Memory B cell (primary cell): ENCODE data around the gene STX3.
A peak's percentile ranks its signal among the peaks of the same experiment; 100 is the strongest.

Experiments
- ATAC-seq: fragments of 150-1000 bp; cut with Tn5 transposase; 2 replicates; pipeline ENCODE4 v1.10.0; 2021; ENCODE audit warnings: low read depth, mild to moderate bottlenecking, moderate library complexity
- DNase-seq, 2 donors: peaks; one replicate each; pipeline ENCODE4 v3.0.0; 2022; ENCODE audit warnings: low spot score in 2 of 2
- H3K27ac Mint-ChIP-seq: one replicate; pipeline ENCODE4 v1.8.0; 2022; ENCODE audit warnings: mild to moderate bottlenecking, moderate library complexity, mixed read lengths
- H3K27me3 Mint-ChIP-seq: one replicate; pipeline ENCODE4 v1.8.0; 2022; ENCODE audit warnings: mixed read lengths
- H3K36me3 Mint-ChIP-seq: one replicate; pipeline ENCODE4 v1.8.0; 2022; ENCODE audit warnings: mild to moderate bottlenecking, mixed read lengths
- H3K4me1 Mint-ChIP-seq: one replicate; pipeline ENCODE4 v1.8.0; 2022; ENCODE audit warnings: mixed read lengths
- H3K4me3 Mint-ChIP-seq: one replicate; pipeline ENCODE4 v1.8.0; 2022; ENCODE audit warnings: mild to moderate bottlenecking, moderate library complexity, mixed read lengths
- H3K9me3 Mint-ChIP-seq: one replicate; pipeline ENCODE4 v1.8.0; 2022; ENCODE audit warnings: mixed read lengths

STX3 gene

DNA sequence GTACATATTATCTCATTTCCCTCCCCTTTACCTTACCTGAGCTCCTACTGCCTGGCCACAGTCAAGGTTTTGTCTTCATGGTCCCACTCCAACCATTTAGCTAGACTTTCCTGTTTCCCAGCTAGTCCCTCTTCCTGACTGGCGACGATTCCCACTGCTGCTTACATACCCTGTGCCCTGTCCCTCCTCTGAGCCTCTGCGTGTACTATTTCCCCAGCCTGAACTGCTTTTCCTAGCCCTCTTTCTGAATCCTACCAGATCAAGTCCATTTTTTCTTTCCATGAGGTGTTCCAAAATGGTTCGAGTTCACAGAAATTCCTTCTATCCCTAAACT, 32.0 kb downstream of the STX3 start:
- DNase-seq (no peak), ATAC-seq (no peak)
- H3K27me3 Mint-ChIP-seq: no peaks in the 10 kb centered on the region
- peaks cover 3% of the 10 kb centered on the region for H3K4me1 Mint-ChIP-seq
- H3K9me3 Mint-ChIP-seq: no peaks in the 10 kb centered on the region
- H3K27ac Mint-ChIP-seq: no peak overlapping the region
- peaks cover 32% of the 10 kb centered on the region for H3K36me3 Mint-ChIP-seq
- no peak overlapping the region for H3K4me3 Mint-ChIP-seq

DNA sequence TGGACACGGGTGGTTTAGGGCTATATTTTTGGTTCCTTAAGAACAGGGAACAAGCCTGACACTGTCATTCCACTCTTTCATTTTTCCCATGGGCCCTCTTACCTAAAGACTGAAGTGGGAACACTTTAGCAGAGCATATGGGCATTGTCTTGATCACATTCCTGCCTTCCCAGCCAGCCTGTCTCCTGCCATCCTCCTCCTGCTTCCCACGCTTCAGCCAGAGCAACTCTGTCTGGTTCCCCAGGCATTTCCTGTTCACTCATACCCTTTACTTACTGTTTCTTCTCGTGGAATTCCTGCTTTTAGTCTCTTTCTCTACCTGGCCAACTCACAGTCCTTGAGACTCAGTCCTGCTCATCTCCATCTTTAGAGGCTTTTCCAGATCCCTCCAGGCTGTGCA, 32.6 kb downstream of the STX3 start:
- no peak for DNase-seq
- no peaks in the 10 kb centered on the region for H3K9me3 Mint-ChIP-seq

GRCh38 chr11:59791639-59792038, 36.5 kb downstream of the STX3 start:
- DNase-seq (no peak), ATAC-seq (no peak)
- Mint-ChIP-seq H3K36me3 (peaks cover 46% of the 10 kb centered on the region), H3K4me1 (peaks cover under 1% of the 10 kb centered on the region), H3K27me3 (no peaks in the 10 kb centered on the region), H3K4me3 (no peak overlapping the region), H3K9me3 (no peaks in the 10 kb centered on the region), H3K27ac (no peak overlapping the region)

More for the DNA sequence above, 32.6 kb downstream of the STX3 start:
- no peak overlapping the region for H3K4me3 Mint-ChIP-seq
- no peak overlapping the region for H3K27ac Mint-ChIP-seq
- peaks cover 3% of the 10 kb centered on the region for H3K4me1 Mint-ChIP-seq
- ATAC-seq: no peak
- H3K36me3 Mint-ChIP-seq: peaks cover 36% of the 10 kb centered on the region
- H3K27me3 Mint-ChIP-seq: no peaks in the 10 kb centered on the region

GRCh38 chr11:59792507-59792906, 37.3 kb downstream of the STX3 start:
- Mint-ChIP-seq H3K9me3 (no peaks in the 10 kb centered on the region), H3K4me1 (no peaks in the 10 kb centered on the region), H3K4me3 (no peak overlapping the region), H3K36me3 (peaks cover 47% of the 10 kb centered on the region), H3K27me3 (no peaks in the 10 kb centered on the region), H3K27ac (no peak overlapping the region)
- ATAC-seq (no peak), DNase-seq (no peak)

- H3K4me1 Mint-ChIP-seq: no peaks in the 10 kb centered on the region
- H3K36me3 Mint-ChIP-seq: peaks cover 39% of the 10 kb centered on the region
- DNase-seq: no peak
Observed at GRCh38 chr11:59794417-59794816, 39.2 kb downstream of the STX3 start.

GRCh38 chr11:59800390-59801025, 45.3 kb downstream of the STX3 start:
- Mint-ChIP-seq H3K4me3 (no peak overlapping the region), H3K4me1 (no peaks in the 10 kb centered on the region), H3K27me3 (no peaks in the 10 kb centered on the region), H3K36me3 (peaks cover 15% of the 10 kb centered on the region), H3K27ac (no peak overlapping the region), H3K9me3 (no peaks in the 10 kb centered on the region)
- DNase-seq: no peak
- no peak for ATAC-seq

More at GRCh38 chr11:59794417-59794816, 39.2 kb downstream of the STX3 start:
- Mint-ChIP-seq H3K9me3 (no peaks in the 10 kb centered on the region), H3K27me3 (no peaks in the 10 kb centered on the region), H3K4me3 (no peak overlapping the region), H3K27ac (no peak overlapping the region)
- ATAC-seq: no peak

DNA sequence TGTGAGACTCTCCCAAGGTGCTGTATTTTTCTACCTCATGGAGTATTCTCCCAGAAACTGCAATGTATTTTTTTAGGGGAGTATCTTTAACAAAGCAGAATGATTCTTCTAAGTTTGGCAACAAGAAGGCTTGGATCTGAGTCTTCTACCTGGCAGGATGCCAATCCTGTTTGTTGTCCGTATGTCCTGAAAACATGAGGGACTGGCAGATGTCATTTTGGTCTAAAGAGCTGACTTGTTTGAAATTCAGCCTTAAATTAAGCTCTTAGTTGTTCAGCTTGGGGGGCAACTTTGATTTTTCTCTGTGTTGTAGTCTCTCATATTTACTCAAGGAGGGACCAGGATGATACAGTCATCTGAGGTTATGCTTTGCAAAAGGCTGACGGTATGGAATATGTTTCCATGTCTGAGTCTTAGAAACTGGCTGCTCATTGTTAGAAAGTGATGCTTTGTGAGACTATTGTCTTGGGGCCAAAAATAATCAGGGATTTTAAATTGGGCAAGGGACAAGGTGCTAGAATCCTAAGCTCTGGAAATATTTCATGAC, 46.1 kb downstream of the STX3 start:
- no peak for ATAC-seq
- no peak for DNase-seq
- Mint-ChIP-seq H3K27me3 (no peaks in the 10 kb centered on the region), H3K36me3 (peaks cover 11% of the 10 kb centered on the region), H3K9me3 (no peaks in the 10 kb centered on the region), H3K4me1 (no peaks in the 10 kb centered on the region), H3K4me3 (no peak overlapping the region), H3K27ac (no peak overlapping the region)

DNA sequence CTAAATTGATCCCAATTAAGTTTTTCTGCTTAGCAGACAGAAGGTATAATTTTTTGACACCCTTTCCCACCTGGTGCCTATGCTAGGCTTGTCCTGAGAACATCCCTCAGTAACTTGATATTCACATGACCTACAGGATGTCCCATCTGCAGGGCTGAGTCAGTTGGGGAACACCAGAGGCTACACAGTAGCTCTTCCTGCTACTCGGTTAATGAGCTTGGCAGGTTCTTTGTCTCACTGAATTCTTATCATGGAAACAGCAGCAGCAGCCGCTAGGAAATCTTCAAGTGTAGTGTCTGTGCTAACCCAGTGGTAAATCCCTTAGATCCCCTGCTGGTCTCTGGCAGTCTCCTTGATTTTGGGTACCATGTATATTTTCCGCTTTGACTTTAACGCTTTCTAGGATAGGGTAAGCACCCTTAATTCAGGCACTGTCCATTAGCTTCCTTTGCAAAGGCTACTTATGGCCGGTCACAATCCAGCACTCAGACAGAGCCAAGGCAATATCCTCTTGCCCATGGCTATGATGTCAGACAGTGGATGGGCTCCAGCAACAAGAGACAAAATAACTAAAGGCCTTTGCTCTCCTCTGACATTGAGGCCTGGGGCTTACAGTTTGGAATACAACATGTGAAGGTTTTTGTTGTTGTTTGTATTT, 46.9 kb downstream of the STX3 start:
- ATAC-seq: peak; percentile 21
- H3K4me1 Mint-ChIP-seq: no peaks in the 10 kb centered on the region
- no peaks in the 10 kb centered on the region for H3K9me3 Mint-ChIP-seq
- no peak overlapping the region for H3K4me3 Mint-ChIP-seq
- no peaks in the 10 kb centered on the region for H3K27me3 Mint-ChIP-seq
- peaks cover 12% of the 10 kb centered on the region for H3K36me3 Mint-ChIP-seq
- DNase-seq: no peak
- no peak overlapping the region for H3K27ac Mint-ChIP-seq

- Mint-ChIP-seq H3K4me1 (no peaks in the 10 kb centered on the region), H3K27me3 (no peaks in the 10 kb centered on the region), H3K36me3 (peaks cover 7% of the 10 kb centered on the region), H3K4me3 (no peak overlapping the region), H3K9me3 (no peaks in the 10 kb centered on the region), H3K27ac (no peak overlapping the region)
- DNase-seq (peak; percentile 25 to 39), ATAC-seq (peak; percentile 77)
Observed at GRCh38 chr11:59802639-59803176, 47.5 kb downstream of the STX3 start.

DNA sequence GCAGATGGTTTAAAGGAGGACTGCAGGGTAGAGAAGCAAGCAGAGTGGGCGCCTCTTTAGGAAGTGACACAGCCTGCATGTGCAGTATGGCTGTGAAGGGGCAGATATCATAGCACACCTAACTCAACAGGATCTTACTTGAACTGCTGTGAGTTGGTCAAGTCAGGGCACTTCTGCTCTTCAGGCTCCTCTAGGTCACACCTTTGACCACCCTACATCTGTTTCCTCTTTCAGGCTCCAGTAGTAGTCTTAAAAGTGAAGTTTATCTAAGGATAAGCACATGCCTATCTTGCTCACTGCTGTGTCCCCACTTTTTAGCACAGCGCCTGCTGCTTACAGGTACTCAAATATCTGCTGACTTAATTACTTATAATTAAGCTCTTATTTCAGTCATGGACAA, 48.9 kb downstream of the STX3 start:
- DNase-seq (no peak), ATAC-seq (no peak)
- H3K9me3 Mint-ChIP-seq: no peaks in the 10 kb centered on the region
- H3K36me3 Mint-ChIP-seq: peaks cover 7% of the 10 kb centered on the region
- no peaks in the 10 kb centered on the region for H3K4me1 Mint-ChIP-seq
- no peak overlapping the region for H3K27ac Mint-ChIP-seq
- no peaks in the 10 kb centered on the region for H3K27me3 Mint-ChIP-seq
- no peak overlapping the region for H3K4me3 Mint-ChIP-seq

DNA sequence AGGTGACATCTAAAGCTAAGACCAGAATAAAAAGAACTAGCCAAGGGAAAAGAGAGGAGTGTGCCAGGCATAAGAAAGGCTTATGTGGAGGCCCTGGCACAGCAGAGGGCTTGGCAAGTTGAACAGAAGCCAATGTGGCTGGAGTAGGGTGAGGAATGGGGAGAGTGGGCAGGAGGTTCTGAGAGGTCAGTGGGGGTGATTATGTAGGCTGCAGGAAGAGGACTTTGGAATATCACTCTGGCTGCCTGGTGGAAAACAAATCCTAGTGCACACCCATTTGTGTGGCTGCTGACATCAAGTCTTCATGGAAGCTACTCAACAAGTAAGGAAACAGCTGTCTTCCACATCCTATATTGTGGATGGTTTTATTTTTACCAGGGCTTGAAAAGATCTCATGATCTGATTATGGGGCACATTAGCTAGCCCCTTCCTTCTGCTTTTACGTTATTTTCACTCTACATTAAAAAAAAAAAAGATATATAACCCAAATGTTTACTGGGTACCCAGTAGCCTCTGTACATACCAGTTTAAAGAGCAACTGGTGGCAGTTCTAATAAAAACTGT, 52.0 kb downstream of the STX3 start:
- no peak for DNase-seq
- Mint-ChIP-seq H3K9me3 (no peaks in the 10 kb centered on the region), H3K4me1 (peaks cover 3% of the 10 kb centered on the region), H3K4me3 (no peak overlapping the region), H3K27me3 (peaks cover 3% of the 10 kb centered on the region), H3K27ac (peak overlapping the region; percentile 12), H3K36me3 (peaks cover 12% of the 10 kb centered on the region)
- no peak for ATAC-seq

DNA sequence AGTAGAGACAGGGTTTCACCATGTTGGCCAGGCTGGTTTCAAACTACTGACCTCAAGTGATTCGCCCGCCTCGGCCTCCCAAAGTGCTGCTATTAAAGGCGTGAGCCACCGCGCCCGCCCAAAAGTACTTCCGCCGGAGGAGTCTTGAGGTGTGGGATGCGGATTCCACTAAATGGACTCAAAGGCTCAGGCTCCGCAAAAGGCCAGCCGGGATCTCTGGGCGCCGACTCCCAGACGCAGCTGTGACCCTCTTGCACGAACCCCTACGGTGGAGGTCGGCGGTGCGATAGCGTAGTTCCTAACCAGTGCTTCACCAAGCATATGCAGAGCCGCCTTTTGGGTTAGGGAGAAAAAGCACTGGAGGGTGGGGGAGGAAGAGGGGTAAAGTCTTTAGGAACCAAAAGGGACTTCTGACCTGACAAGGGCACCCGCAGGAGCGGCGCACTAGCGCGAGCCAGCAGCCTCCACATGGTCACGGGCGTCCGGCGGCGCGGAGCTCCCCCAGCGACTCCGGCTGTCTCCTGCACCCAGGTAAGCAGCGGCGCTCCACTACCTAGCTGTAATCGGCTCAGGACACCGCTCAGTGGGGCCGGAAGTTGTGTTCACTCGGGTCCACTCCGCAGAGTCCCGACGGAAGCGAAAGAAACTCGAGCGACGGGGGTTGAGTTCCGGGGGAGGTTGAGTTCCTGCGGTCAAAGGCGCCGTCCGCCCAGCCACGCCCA, 55.2 kb downstream of the STX3 start, which contains the start of gene MRPL16:
TSS of gene MRPL16 (minus strand) at position 590 of the 722 bp plus-strand sequence. CDS start at position 470, 120 bp downstream.
- ATAC-seq (peak; percentile 98), DNase-seq (peak; percentile 78 to 79)
- H3K4me3 Mint-ChIP-seq: peak within 1 kb of the TSS; percentile 87
- peak within 1 kb of the TSS; percentile 74 for H3K27ac Mint-ChIP-seq
- peaks cover 3% of the 10 kb centered on the region for H3K27me3 Mint-ChIP-seq
- H3K4me1 Mint-ChIP-seq: peaks cover 3% of the 10 kb centered on the region
- no peaks in the 10 kb centered on the region for H3K9me3 Mint-ChIP-seq
- peaks cover 12% of the 10 kb centered on the region for H3K36me3 Mint-ChIP-seq

GRCh38 chr11:59810911-59811259, 55.7 kb downstream of the STX3 start:
- H3K9me3 Mint-ChIP-seq: no peaks in the 10 kb centered on the region

DNA sequence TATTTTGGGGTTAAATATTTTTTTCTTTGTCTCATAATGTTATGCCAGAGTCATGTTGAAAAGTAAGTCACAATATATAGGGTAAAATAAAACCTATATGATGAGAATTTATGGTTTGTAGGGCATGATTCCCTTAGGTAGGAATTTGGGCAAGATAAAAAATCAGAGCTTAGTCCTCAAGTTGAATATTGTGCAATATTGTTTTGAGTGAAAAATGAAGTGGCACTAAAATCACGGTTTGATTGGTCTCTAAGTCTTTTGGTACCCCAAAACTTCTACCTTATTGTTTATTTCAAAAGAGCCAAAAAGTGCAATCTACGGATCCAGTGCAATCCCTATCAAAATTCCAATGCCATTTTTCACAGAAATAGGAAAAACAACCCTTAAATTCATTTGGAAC, 57.0 kb downstream of the STX3 start:
- Mint-ChIP-seq H3K4me3 (no peak overlapping the region), H3K36me3 (peaks cover 6% of the 10 kb centered on the region), H3K27me3 (peaks cover 3% of the 10 kb centered on the region), H3K9me3 (no peaks in the 10 kb centered on the region), H3K27ac (no peak overlapping the region), H3K4me1 (peaks cover 12% of the 10 kb centered on the region)
- DNase-seq (no peak), ATAC-seq (no peak)

More at GRCh38 chr11:59810911-59811259, 55.7 kb downstream of the STX3 start:
- Mint-ChIP-seq H3K27me3 (peaks cover 3% of the 10 kb centered on the region), H3K27ac (peak overlapping the region; percentile 74), H3K36me3 (peaks cover 12% of the 10 kb centered on the region), H3K4me3 (peak overlapping the region; percentile 87), H3K4me1 (peaks cover 3% of the 10 kb centered on the region)
- ATAC-seq: no peak
- no peak for DNase-seq
